Stimulated activated CD8-positive, alpha-beta memory T cell treated with anti-CD3 and anti-CD28 coated beads, Interleukin-15, amount 100 ng/mL, for 1 hour (primary cell): ENCODE measurements around the gene CDH11.

Experiments
- DNase-seq: peaks from one replicate; pipeline ENCODE4 v3.0.0-alpha.2; 2020; ENCODE audit warnings: low read depth

The CDH11 gene

GRCh38 chr16:65121870-65122723 lies at the start of gene CDH11:
CDH11 (minus strand) TSS chr16:65122063; CDS start chr16:65004869, 117,194 bp downstream.
- no peak for DNase-seq

- no peak for DNase-seq
These were observed 32.5 kb upstream of the CDH11 start for GRCh38 chr16:65154321-65154720.

- DNase-seq: no peak
These were observed 31.7 kb upstream of the CDH11 start for GRCh38 chr16:65153365-65154105.

GRCh38 chr16:65148804-65149203 lies 26.9 kb upstream of the CDH11 start:
- no peak for DNase-seq

GRCh38 chr16:65142276-65142675 lies 20.4 kb upstream of the CDH11 start:
- no peak for DNase-seq

GRCh38 chr16:65136681-65137080 lies 14.8 kb upstream of the CDH11 start:
- no peak for DNase-seq

GRCh38 chr16:65126845-65127624 lies 5.2 kb upstream of the CDH11 start:
- DNase-seq: no peak

GRCh38 chr16:65125871-65126270 lies 4.0 kb upstream of the CDH11 start:
- no peak for DNase-seq

- no peak for DNase-seq
These were observed 3.5 kb upstream of the CDH11 start for GRCh38 chr16:65125322-65125721.

GRCh38 chr16:65124596-65124995 lies 2.7 kb upstream of the CDH11 start:
- DNase-seq: no peak

- DNase-seq: no peak
These were observed 2.3 kb upstream of the CDH11 start for GRCh38 chr16:65124212-65124548.

GRCh38 chr16:65123396-65124211 lies 1.7 kb upstream of the CDH11 start:
- no peak for DNase-seq

GRCh38 chr16:65122724-65123395 lies 997 bp upstream of the CDH11 start:
- DNase-seq: no peak

GRCh38 chr16:65120831-65121721 lies 787 bp downstream of the CDH11 start:
- no peak for DNase-seq

GRCh38 chr16:65120461-65120830 lies 1.4 kb downstream of the CDH11 start:
- no peak for DNase-seq

- DNase-seq: no peak
These were observed 1.9 kb downstream of the CDH11 start for GRCh38 chr16:65119901-65120401.

- no peak for DNase-seq
These were observed 2.4 kb downstream of the CDH11 start for GRCh38 chr16:65119435-65119834.

GRCh38 chr16:65118871-65119270 lies 3.0 kb downstream of the CDH11 start:
- no peak for DNase-seq

GRCh38 chr16:65117811-65118448 lies 3.9 kb downstream of the CDH11 start:
- DNase-seq: no peak
